WERI-Rb-1 (cell line): ENCODE data around the gene TMEM126A.
A peak's percentile ranks its signal among the peaks of the same experiment; 100 is the strongest.

Experiments
- DNase-seq: peaks from one replicate; pipeline ENCODE4 v3.0.0-alpha.2; 2020
- H3K27ac ChIP-seq: fragments of 250-450 bp; sonication (Bioruptor Pico); 2 replicates; pipeline ENCODE4 v1.5.1; 2020; ENCODE audit warnings: mild to moderate bottlenecking, moderate library complexity
- H3K27me3 ChIP-seq: fragments of 250-450 bp; sonication (Bioruptor Pico); 2 replicates; pipeline ENCODE4 v1.5.1; 2021; ENCODE audit warnings: mild to moderate bottlenecking, low read depth, moderate library complexity; ENCODE audit not compliant: insufficient read depth, severe bottlenecking
- H3K36me3 ChIP-seq: fragments of 250-450 bp; sonication (Bioruptor Pico); 2 replicates; pipeline ENCODE4 v1.5.1; 2020; ENCODE audit warnings: mild to moderate bottlenecking, moderate library complexity
- H3K4me3 ChIP-seq: 2 replicates; pipeline ENCODE4 v1.5.1; 2011; ENCODE audit warnings: low read depth, mild to moderate bottlenecking, control low read depth, low read length
- H3K9me3 ChIP-seq: fragments of 250-450 bp; sonication (Bioruptor Pico); 2 replicates; pipeline ENCODE4 v1.5.1; 2021; ENCODE audit warnings: mild to moderate bottlenecking, moderate library complexity; ENCODE audit not compliant: severe bottlenecking
- CTCF ChIP-seq: IDR thresholded peaks from 2 replicates; pipeline ENCODE4 v1.5.1; 2011; ENCODE audit warnings: low read depth, mild to moderate bottlenecking, control low read depth, inconsistent platforms, low read length

The TMEM126A gene

GRCh38 chr11:85628771-85629341 lies 18.9 kb upstream of the TMEM126A start:
- no peak for TF ChIP-seq CTCF

GRCh38 chr11:85634747-85635146 lies 13.0 kb upstream of the TMEM126A start:
- Histone ChIP-seq H3K9me3 (no peaks in the 10 kb centered on the region), H3K36me3 (peaks cover 39% of the 10 kb centered on the region)

More at GRCh38 chr11:85628771-85629341, 18.9 kb upstream of the TMEM126A start:
- H3K27ac ChIP-seq, result peak overlapping the region; percentile 72
- no peaks in the 10 kb centered on the region for H3K27me3 ChIP-seq
- peaks cover 15% of the 10 kb centered on the region; the same call in 1 of the 2 replicates for H3K36me3 ChIP-seq
- DNase-seq, result no peak
- no peaks in the 10 kb centered on the region for H3K9me3 ChIP-seq
- peak overlapping the region; percentile 63 for H3K4me3 ChIP-seq

GRCh38 chr11:85643191-85643614 lies 4.6 kb upstream of the TMEM126A start:
- no peak for DNase-seq
- no peaks in the 10 kb centered on the region for H3K27me3 ChIP-seq
- no peak for TF ChIP-seq CTCF
- H3K9me3 ChIP-seq, result no peaks in the 10 kb centered on the region
- no peak overlapping the region for H3K4me3 ChIP-seq
- no peaks in the 10 kb centered on the region for H3K36me3 ChIP-seq
- H3K27ac ChIP-seq, result no peak overlapping the region

More at GRCh38 chr11:85634747-85635146, 13.0 kb upstream of the TMEM126A start:
- no peak for DNase-seq
- no peaks in the 10 kb centered on the region for H3K27me3 ChIP-seq
- no peak overlapping the region for H3K27ac ChIP-seq
- no peak overlapping the region for H3K4me3 ChIP-seq
- no peak for TF ChIP-seq CTCF

GRCh38 chr11:85647078-85647477 lies 689 bp upstream of the TMEM126A start:
- DNase-seq, result no peak
- Histone ChIP-seq H3K4me3 (peak overlapping the region; percentile 95), H3K27me3 (no peaks in the 10 kb centered on the region), H3K9me3 (no peaks in the 10 kb centered on the region), H3K27ac (peak overlapping the region; percentile 77), H3K36me3 (no peaks in the 10 kb centered on the region)
- TF ChIP-seq CTCF, result no peak

GRCh38 chr11:85651118-85651517 lies 3.4 kb downstream of the TMEM126A start:
- H3K27me3 ChIP-seq, result no peaks in the 10 kb centered on the region
- no peak for DNase-seq
- H3K27ac ChIP-seq, result no peak overlapping the region

More at GRCh38 chr11:85651118-85651517, 3.4 kb downstream of the TMEM126A start:
- H3K36me3 ChIP-seq, result peaks cover 13% of the 10 kb centered on the region
- H3K4me3 ChIP-seq, result no peak overlapping the region
- no peaks in the 10 kb centered on the region for H3K9me3 ChIP-seq
- no peak for TF ChIP-seq CTCF
